Measurements from ENCODE around the gene NCF4. TPM values are rescaled to one million over a fixed set of nuclear protein-coding genes. Genes with fewer than 3 reads are reported as not detected.

The NCF4 gene
- polyA plus RNA-seq, 3 donors, result 206 to 249 (median 209) TPM

- Histone ChIP-seq H3K4me3 (replicated peaks in 1 of 3; ENCODE audit: low read depth in 2 of 3, low read length in 3 of 3) (no peak overlapping the region), H3K36me3 (replicated peaks in 1 of 2; ENCODE audit: control insufficient read depth in 1 of 2, insufficient read depth in 2 of 2, low read length in 2 of 2) (peaks cover 42 to 50% of the 10 kb centered on the region in 2 donors), H3K9ac (ENCODE audit: insufficient read depth, low read length, poor library complexity, severe bottlenecking) (peak overlapping the region; percentile 0), H3K27me3 (ENCODE audit: control insufficient read depth in 2 of 2, insufficient read depth in 2 of 2, low read length in 2 of 2) (no peaks in the 10 kb centered on the region), H4K20me1 (ENCODE audit: insufficient read depth, low read length) (peaks cover 52% of the 10 kb centered on the region), H3K27ac (ENCODE audit: low read depth in 1 of 2, low read length in 2 of 2) (peak overlapping the region; percentile 90 to 93), H3K4me2 (replicated peaks; ENCODE audit: extremely low read depth, low read length, poor library complexity, severe bottlenecking) (peak overlapping the region; percentile 12), H3K9me3 (replicated peaks in 1 of 2; ENCODE audit: control insufficient read depth in 1 of 2, insufficient read depth in 1 of 2, low read length in 2 of 2) (no peaks in the 10 kb centered on the region), H3K79me2 (ENCODE audit: insufficient read depth, low read length) (peaks cover 35% of the 10 kb centered on the region), H3K4me1 (ENCODE audit: control insufficient read depth in 1 of 2, insufficient read depth in 2 of 2, low read length in 2 of 2) (peaks cover 62 to 64% of the 10 kb centered on the region in 2 donors), H2AFZ (ENCODE audit: insufficient read depth, low read depth, low read length, poor library complexity, severe bottlenecking) (no peak overlapping the region)
- peak overlapping the region; percentile 21 to 88 (median 79) for H3K27ac Mint-ChIP-seq
- no peak for TF ChIP-seq CTCF (IDR thresholded peaks at IDR 0.05)
- H3K9me3 Mint-ChIP-seq, result peaks cover 0 to 2% (median 0%) of the 10 kb centered on the region in 7 donors
- peaks cover 71% of the 10 kb centered on the region for H3K4me1 Mint-ChIP-seq
- WGBS (ENCODE audit: insufficient coverage), result 67% methylated on average over 4 of the region's 6 CpGs
- intact Hi-C loops (cut with micrococcal nuclease), result loop anchor here in 1 of 2 donors (5.0 kb wide), 1 partner anchor 48 kb away; the partner anchor contains the start of gene CSF2RB
- peaks cover 51 to 56% of the 10 kb centered on the region in 2 donors for H3K36me3 Mint-ChIP-seq
- H3K27me3 Mint-ChIP-seq (ENCODE audit: low read depth in 3 of 3), result peaks cover 0 to 4% (median 0%) of the 10 kb centered on the region in 3 donors
- peak in 1 of 3 donors; percentile 16 for DNase-seq
- H3K4me3 Mint-ChIP-seq, result peak overlapping the region in 1 of 2 donors; percentile 40
Measured at GRCh38 chr22:36863979-36864378, 3.2 kb downstream of the NCF4 start.

- H4K20me1 ChIP-seq (ENCODE audit: insufficient read depth, low read length), result peaks cover 56% of the 10 kb centered on the region
- intact Hi-C loops (cut with micrococcal nuclease), result loop anchor here in 1 of 2 donors (5.0 kb wide), 1 partner anchor 48 kb away; the partner anchor contains the start of gene CSF2RB
- H3K9ac ChIP-seq (ENCODE audit: insufficient read depth, low read length, poor library complexity, severe bottlenecking), result peak overlapping the region; percentile 0
- peak overlapping the region; percentile 90 to 93 for H3K27ac ChIP-seq (ENCODE audit: low read depth in 1 of 2, low read length in 2 of 2)
- no peak overlapping the region for H2AFZ ChIP-seq (ENCODE audit: insufficient read depth, low read depth, low read length, poor library complexity, severe bottlenecking)
- H3K27me3 ChIP-seq (ENCODE audit: control insufficient read depth in 2 of 2, insufficient read depth in 2 of 2, low read length in 2 of 2), result no peaks in the 10 kb centered on the region
- H3K36me3 ChIP-seq (replicated peaks in 1 of 2; ENCODE audit: control insufficient read depth in 1 of 2, insufficient read depth in 2 of 2, low read length in 2 of 2), result peaks cover 48 to 57% of the 10 kb centered on the region in 2 donors
- H3K4me3 ChIP-seq (replicated peaks in 1 of 3; ENCODE audit: low read depth in 2 of 3, low read length in 3 of 3), result no peak overlapping the region
- H3K4me2 ChIP-seq (replicated peaks; ENCODE audit: extremely low read depth, low read length, poor library complexity, severe bottlenecking), result peak overlapping the region; percentile 12
- H3K9me3 Mint-ChIP-seq, result peaks cover 0 to 2% (median 0%) of the 10 kb centered on the region in 7 donors
- H3K27me3 Mint-ChIP-seq (ENCODE audit: low read depth in 3 of 3), result peaks cover 0 to 4% (median 0%) of the 10 kb centered on the region in 3 donors
- H3K36me3 Mint-ChIP-seq, result peaks cover 58 to 62% of the 10 kb centered on the region in 2 donors
- H3K9me3 ChIP-seq (replicated peaks in 1 of 2; ENCODE audit: control insufficient read depth in 1 of 2, insufficient read depth in 1 of 2, low read length in 2 of 2), result no peaks in the 10 kb centered on the region
- peak overlapping the region in 6 of 7 donors; percentile 28 to 88 (median 72) for H3K27ac Mint-ChIP-seq
- H3K4me1 ChIP-seq (ENCODE audit: control insufficient read depth in 1 of 2, insufficient read depth in 2 of 2, low read length in 2 of 2), result peaks cover 56 to 57% of the 10 kb centered on the region in 2 donors
- H3K79me2 ChIP-seq (ENCODE audit: insufficient read depth, low read length), result peaks cover 35% of the 10 kb centered on the region
- H3K4me1 Mint-ChIP-seq, result peaks cover 65% of the 10 kb centered on the region
- DNase-seq, result peak in 2 of 3 donors; percentile 41 to 44
- peak overlapping the region; percentile 42 to 49 for H3K4me3 Mint-ChIP-seq
- 37% methylated on average over 13 of the region's 14 CpGs for WGBS (ENCODE audit: insufficient coverage)
- TF ChIP-seq CTCF (IDR thresholded peaks at IDR 0.05), result no peak
Measured at GRCh38 chr22:36864454-36865215, 3.8 kb downstream of the NCF4 start.

Data from CD14-positive monocyte (primary cell).